K562 (cell line): ENCODE results near the gene PVALEF. TPM values are rescaled to one million over a fixed set of nuclear protein-coding genes. Genes with fewer than 3 reads are reported as not detected.

ENCODE experiments used
- ARID2 ChIP-seq: fragments of 450-650 bp; IDR thresholded peaks from 2 replicates; pipeline ENCODE4 v1.6.1; 2017; ENCODE audit warnings: antibody characterized with exemption, mild to moderate bottlenecking
- C11orf30 ChIP-seq: fragments of 450-650 bp; IDR thresholded peaks from 2 replicates; pipeline ENCODE4 v1.6.1; 2016; ENCODE audit warnings: low read depth, mild to moderate bottlenecking
- CTCFL ChIP-seq: IDR thresholded peaks from 2 replicates; pipeline ENCODE4 v1.6.1; 2011; ENCODE audit warnings: borderline replicate concordance, low read depth, mild to moderate bottlenecking, moderate library complexity, low read length; ENCODE audit not compliant: insufficient read depth, poor library complexity, severe bottlenecking
- ESRRA ChIP-seq: fragments of 450-650 bp; IDR thresholded peaks from 2 replicates; pipeline ENCODE4 v1.6.1; 2014; ENCODE audit warnings: low read depth, mild to moderate bottlenecking, moderate library complexity, borderline replicate concordance
- FOXA1 ChIP-seq: fragments of 450-650 bp; IDR thresholded peaks from 2 replicates; pipeline ENCODE4 v1.6.1; 2016; ENCODE audit warnings: mild to moderate bottlenecking, borderline replicate concordance
- FOXJ3 ChIP-seq: sonication (generic); formaldehyde crosslinking; IDR thresholded peaks from 2 replicates; pipeline ENCODE4 v1.4.0; 2020; ENCODE audit warnings: mild to moderate bottlenecking, missing genetic modification reagents
- GTF2F1 ChIP-seq: IDR thresholded peaks from 2 replicates; pipeline ENCODE4 v1.6.1; 2011; ENCODE audit warnings: low read depth, low read length, improper control_type of control experiment
- JUND ChIP-seq, 2 experiments: IDR thresholded peaks; 2 replicates in 1 of 2; 3 replicates in 1 of 2; pipeline ENCODE4 v1.6.1; 2011; ENCODE audit warnings: borderline replicate concordance in 2 of 2, low read depth in 2 of 2, low read length in 2 of 2, improper control_type of control experiment in 1 of 2, missing biosample characterization in 1 of 2, missing genetic modification characterization in 1 of 2, missing genetic modification reagents in 1 of 2
- LEF1 ChIP-seq: fragments of 450-650 bp; IDR thresholded peaks from 2 replicates; pipeline ENCODE4 v1.6.1; 2016; ENCODE audit warnings: mild to moderate bottlenecking
- MAFF ChIP-seq: IDR thresholded peaks from 2 replicates; pipeline ENCODE4 v1.6.1; 2012; ENCODE audit warnings: low read length, improper control_type of control experiment
- MXD1 ChIP-seq: fragments of 250-450 bp; sonication (Bioruptor Pico); IDR thresholded peaks from 2 replicates; pipeline ENCODE4 v1.8.0; 2021; ENCODE audit warnings: borderline replicate concordance, mild to moderate bottlenecking, moderate library complexity; ENCODE audit not compliant: poor library complexity, severe bottlenecking
- NCOA1 ChIP-seq: fragments of 450-650 bp; IDR thresholded peaks from 2 replicates; pipeline ENCODE4 v1.6.1; 2016; ENCODE audit warnings: low read depth
- PHF8 ChIP-seq: fragments of 200-600 bp; sonication (generic); IDR thresholded peaks from 2 replicates; pipeline ENCODE4 v1.6.1; 2012; ENCODE audit warnings: mixed run types, mild to moderate bottlenecking, inconsistent platforms, low read length, moderate library complexity, borderline replicate concordance
- RFX7 ChIP-seq: fragments of 250-450 bp; sonication (Bioruptor Pico); IDR thresholded peaks from 2 replicates; pipeline ENCODE4 v1.5.1; 2021; ENCODE audit warnings: mild to moderate bottlenecking
- SIN3A ChIP-seq, 2 experiments: fragments of 150-350 bp in 1 of 2; IDR thresholded peaks; 2 replicates each; pipeline ENCODE4 v1.6.1; 2011 to 2016; ENCODE audit warnings: borderline replicate concordance in 2 of 2, low read depth in 2 of 2, low read length in 2 of 2, mild to moderate bottlenecking in 2 of 2, moderate library complexity in 2 of 2; ENCODE audit not compliant: control insufficient read depth in 1 of 2
- SMAD2 ChIP-seq: fragments of 150-350 bp; IDR thresholded peaks from 2 replicates; pipeline ENCODE4 v1.6.1; 2014; ENCODE audit warnings: low read depth, mild to moderate bottlenecking, low read length
- SMC3 ChIP-seq: conservative IDR thresholded peaks from 2 replicates; pipeline ENCODE4 v1.6.1; 2011; ENCODE audit warnings: low read depth, low read length, improper control_type of control experiment; ENCODE audit not compliant: insufficient read depth
- THRA ChIP-seq: fragments of 450-650 bp; IDR thresholded peaks from 2 replicates; pipeline ENCODE4 v1.6.1; 2017; ENCODE audit warnings: mild to moderate bottlenecking, moderate library complexity
- ZNF184 ChIP-seq: sonication (generic); formaldehyde crosslinking; IDR thresholded peaks from 2 replicates; pipeline ENCODE4 v1.5.0; 2020; ENCODE audit warnings: missing genetic modification reagents
- ZNF232 ChIP-seq: sonication (generic); formaldehyde crosslinking; IDR thresholded peaks from 2 replicates; pipeline ENCODE4 v1.8.0; 2022; ENCODE audit warnings: mild to moderate bottlenecking, missing genetic modification reagents
- ZNF280A ChIP-seq: fragments of 450-650 bp; IDR thresholded peaks from 2 replicates; pipeline ENCODE4 v1.6.1; 2018; ENCODE audit warnings: mild to moderate bottlenecking, low read depth; ENCODE audit not compliant: partially characterized antibody
- ZSCAN29 ChIP-seq: fragments of 450-650 bp; IDR thresholded peaks from 2 replicates; pipeline ENCODE4 v1.6.1; 2017
- polyA plus RNA-seq, 8 experiments: library from polyadenylated mRNA; depleted of rRNA in 4 of 8; stranded (reverse) in 5 of 8; unstranded in 3 of 8; fragments of >200 nt; fragmentation: Nextera tagmentation in 2 of 8; fragmentation: Illumina TruSeq in 1 of 8; extraction: Ambion mirVana in 2 of 8; extraction: Trizol in 1 of 8; gene quantifications; 2 replicates each; pipeline versions ENCODE4 v1.2.1 to v1.2.3, GENCODE V29; 2011 to 2014; ENCODE audit warnings: inconsistent platforms in 1 of 8, missing spikeins in 1 of 8
- total RNA-seq, 7 experiments: library from RNA; depleted of rRNA in 6 of 7; stranded (reverse); fragments of >200 nt in 6 of 7; fragmentation: Illumina TruSeq in 2 of 7; extraction: Trizol in 2 of 7; gene quantifications; 2 replicates each; pipeline versions ENCODE4 v1.2.1 to v1.2.3, GENCODE V29; 2011 to 2021; ENCODE audit warnings: low replicate concordance in 1 of 7

The PVALEF gene
- total and polyA plus RNA-seq, 9 of the 15 experiments (the other 6 are each of a cell fraction or from before 2014, with no cell fraction given), result not detected

GRCh38 chr17:81119223-81120148 lies 45.8 kb upstream of the PVALEF start (continued):
- TF ChIP-seq SMAD2 (no peak), JUND (IDR thresholded peaks at IDR 0.05; ENCODE audit: borderline replicate concordance, low read depth, low read length) (peak; percentile 87), JUND (tag; IDR thresholded peaks at IDR 0.05; ENCODE audit: borderline replicate concordance, low read depth, low read length) (peak; percentile 70; the same call in 1 of the 3 replicates), ZNF232 (no peak), THRA (no peak), ARID2 (no peak), SMC3 (peak; percentile 33), CTCFL (peak; percentile 86), PHF8 (peak; percentile 48; the same call in 1 of the 2 replicates), ZSCAN29 (no peak), C11orf30 (no peak), FOXJ3 (CRISPR knock-in tag) (no peak), FOXA1 (no peak), SIN3A (IDR thresholded peaks at IDR 0.05; ENCODE audit: borderline replicate concordance in 2 of 2, control insufficient read depth in 1 of 2, low read depth in 2 of 2, low read length in 2 of 2) (no peak), MXD1 (CRISPR knock-in tag) (no peak), RFX7 (CRISPR knock-in tag) (no peak), ZNF184 (CRISPR knock-in tag) (no peak), ZNF280A (no peak), ESRRA (peak; percentile 89), NCOA1 (peak; percentile 98), LEF1 (no peak), MAFF (no peak), GTF2F1 (no peak)
